ENCODE data around the gene CELF2. TPM values are rescaled to one million over a fixed set of nuclear protein-coding genes. Genes with fewer than 3 reads are reported as not detected.

The CELF2 gene
- total and polyA plus RNA-seq, 2 experiments from 2014 or later, result 14.4 to 26.5 TPM

DNA sequence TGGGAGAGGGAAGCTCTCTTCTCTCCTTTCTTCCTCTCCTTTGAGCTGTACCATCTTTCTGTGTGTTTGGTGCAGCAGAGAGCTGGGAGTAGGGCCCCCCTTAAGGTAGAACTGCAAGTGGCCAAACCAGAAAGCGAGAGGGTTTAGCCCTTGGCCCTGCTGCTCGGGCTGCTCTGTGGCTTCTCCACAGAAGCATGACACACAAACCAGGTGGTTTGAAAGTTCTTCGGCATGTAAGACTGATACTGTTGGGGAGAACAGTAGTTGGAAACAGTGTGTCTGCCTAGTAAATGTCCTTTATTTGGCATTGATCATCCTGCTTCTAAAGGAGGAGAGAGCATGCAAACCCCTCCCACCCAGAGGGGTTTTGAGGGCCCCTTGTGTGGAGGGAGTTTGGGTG, 277.8 kb downstream of the CELF2 start:
- H3K9me3 ChIP-seq (ENCODE audit: low read depth), result no peaks in the 10 kb centered on the region
- in situ Hi-C loops (cut with MboI), result no loop called here
- H3K27me3 ChIP-seq (replicated peaks; ENCODE audit: insufficient read depth), result no peaks in the 10 kb centered on the region
- no peak for DNase-seq
- no peak overlapping the region for H3K4me3 ChIP-seq
- H2AFZ ChIP-seq, result no peak overlapping the region
- H4K20me1 ChIP-seq (ENCODE audit: insufficient read depth), result no peaks in the 10 kb centered on the region
- WGBS, 2 experiments (ENCODE audit: low coverage in 1 of 2, low lambda C conversion rate in 2 of 2, missing lambda C conversion rate in 2 of 2), result 85 to 90% methylated on average over 3 of the region's 3 CpGs
- no peaks in the 10 kb centered on the region for H3K79me2 ChIP-seq (ENCODE audit: insufficient read depth)
- H3K4me1 ChIP-seq (ENCODE audit: insufficient read depth), result no peaks in the 10 kb centered on the region
- H3K4me2 ChIP-seq (ENCODE audit: unreplicated experiment), result no peak overlapping the region
- H3F3A ChIP-seq (ENCODE audit: insufficient read depth), result no peaks in the 10 kb centered on the region
- H3K36me3 ChIP-seq (ENCODE audit: low read depth), result no peaks in the 10 kb centered on the region
- H3K9me2 ChIP-seq (ENCODE audit: insufficient read depth), result no peaks in the 10 kb centered on the region
- H3K9ac ChIP-seq, result no peak overlapping the region
- no peak overlapping the region for H3K27ac ChIP-seq
- no peak for TF ChIP-seq EZH2phosphoT487 (IDR thresholded peaks at IDR 0.05; ENCODE audit: insufficient read depth, low read depth)
- TF ChIP-seq EZH2 (IDR thresholded peaks at IDR 0.05; ENCODE audit: insufficient read depth, poor library complexity, severe bottlenecking), result no peak

GRCh38 chr10:11297136-11297535, 279.5 kb downstream of the CELF2 start:
- no peak for DNase-seq
- Histone ChIP-seq H3K9me3 (ENCODE audit: low read depth) (no peaks in the 10 kb centered on the region), H3K79me2 (ENCODE audit: insufficient read depth) (no peaks in the 10 kb centered on the region), H4K20me1 (ENCODE audit: insufficient read depth) (no peaks in the 10 kb centered on the region), H3F3A (ENCODE audit: insufficient read depth) (no peaks in the 10 kb centered on the region), H3K27me3 (replicated peaks; ENCODE audit: insufficient read depth) (no peaks in the 10 kb centered on the region), H3K27ac (no peak overlapping the region), H3K9me2 (ENCODE audit: insufficient read depth) (no peaks in the 10 kb centered on the region), H3K36me3 (ENCODE audit: low read depth) (no peaks in the 10 kb centered on the region), H2AFZ (no peak overlapping the region), H3K4me1 (ENCODE audit: insufficient read depth) (no peaks in the 10 kb centered on the region), H3K4me2 (ENCODE audit: unreplicated experiment) (no peak overlapping the region), H3K9ac (no peak overlapping the region), H3K4me3 (no peak overlapping the region)
- WGBS, 2 experiments (ENCODE audit: low coverage in 1 of 2, low lambda C conversion rate in 2 of 2, missing lambda C conversion rate in 2 of 2), result 88 to 93% methylated on average over 8 of the region's 8 CpGs
- in situ Hi-C loops (cut with MboI), result no loop called here
- TF ChIP-seq EZH2phosphoT487 (IDR thresholded peaks at IDR 0.05; ENCODE audit: insufficient read depth, low read depth) (no peak), EZH2 (IDR thresholded peaks at IDR 0.05; ENCODE audit: insufficient read depth, poor library complexity, severe bottlenecking) (no peak)

GRCh38 chr10:11298116-11298515, 280.4 kb downstream of the CELF2 start:
- Histone ChIP-seq H3K9me3 (ENCODE audit: low read depth) (no peaks in the 10 kb centered on the region), H4K20me1 (ENCODE audit: insufficient read depth) (no peaks in the 10 kb centered on the region), H3K9me2 (ENCODE audit: insufficient read depth) (no peaks in the 10 kb centered on the region), H3F3A (ENCODE audit: insufficient read depth) (no peaks in the 10 kb centered on the region), H3K27me3 (replicated peaks; ENCODE audit: insufficient read depth) (no peaks in the 10 kb centered on the region), H3K79me2 (ENCODE audit: insufficient read depth) (no peaks in the 10 kb centered on the region), H3K9ac (no peak overlapping the region), H3K4me1 (ENCODE audit: insufficient read depth) (no peaks in the 10 kb centered on the region), H2AFZ (no peak overlapping the region), H3K27ac (no peak overlapping the region), H3K4me2 (ENCODE audit: unreplicated experiment) (no peak overlapping the region), H3K4me3 (no peak overlapping the region), H3K36me3 (ENCODE audit: low read depth) (no peaks in the 10 kb centered on the region)
- in situ Hi-C loops (cut with MboI), result no loop called here
- TF ChIP-seq EZH2phosphoT487 (IDR thresholded peaks at IDR 0.05; ENCODE audit: insufficient read depth, low read depth) (no peak), EZH2 (IDR thresholded peaks at IDR 0.05; ENCODE audit: insufficient read depth, poor library complexity, severe bottlenecking) (no peak)
- WGBS, 2 experiments (ENCODE audit: low coverage in 1 of 2, low lambda C conversion rate in 2 of 2, missing lambda C conversion rate in 2 of 2), result 67 to 81% methylated on average over 4 to 5 of the region's 5 CpGs
- peak; percentile 16 for DNase-seq

- no peaks in the 10 kb centered on the region for H3K9me2 ChIP-seq (ENCODE audit: insufficient read depth)
- no peaks in the 10 kb centered on the region for H3K27me3 ChIP-seq (replicated peaks; ENCODE audit: insufficient read depth)
- no peak overlapping the region for H3K4me3 ChIP-seq
- in situ Hi-C loops (cut with MboI), result no loop called here
- no peak overlapping the region for H3K4me2 ChIP-seq (ENCODE audit: unreplicated experiment)
- no peak overlapping the region for H2AFZ ChIP-seq
- TF ChIP-seq EZH2phosphoT487 (IDR thresholded peaks at IDR 0.05; ENCODE audit: insufficient read depth, low read depth), result no peak
- no peak for DNase-seq
- H3K4me1 ChIP-seq (ENCODE audit: insufficient read depth), result no peaks in the 10 kb centered on the region
- H3K9ac ChIP-seq, result no peak overlapping the region
- no peaks in the 10 kb centered on the region for H4K20me1 ChIP-seq (ENCODE audit: insufficient read depth)
- no peak overlapping the region for H3K27ac ChIP-seq
- H3K79me2 ChIP-seq (ENCODE audit: insufficient read depth), result no peaks in the 10 kb centered on the region
- H3F3A ChIP-seq (ENCODE audit: insufficient read depth), result no peaks in the 10 kb centered on the region
- WGBS, 2 experiments (ENCODE audit: low coverage in 1 of 2, low lambda C conversion rate in 2 of 2, missing lambda C conversion rate in 2 of 2), result 86 to 91% methylated on average over 8 to 11 of the region's 11 CpGs
- H3K36me3 ChIP-seq (ENCODE audit: low read depth), result no peaks in the 10 kb centered on the region
- H3K9me3 ChIP-seq (ENCODE audit: low read depth), result no peaks in the 10 kb centered on the region
These were observed 281.5 kb downstream of the CELF2 start for GRCh38 chr10:11299125-11299524.

- in situ Hi-C loops (cut with MboI), result no loop called here
- DNase-seq, result no peak
- Histone ChIP-seq H3K27me3 (replicated peaks; ENCODE audit: insufficient read depth) (no peaks in the 10 kb centered on the region), H3K79me2 (ENCODE audit: insufficient read depth) (no peaks in the 10 kb centered on the region), H3K4me1 (ENCODE audit: insufficient read depth) (no peaks in the 10 kb centered on the region), H3K4me2 (ENCODE audit: unreplicated experiment) (no peak overlapping the region), H4K20me1 (ENCODE audit: insufficient read depth) (no peaks in the 10 kb centered on the region), H3K4me3 (no peak overlapping the region), H3K36me3 (ENCODE audit: low read depth) (no peaks in the 10 kb centered on the region), H3K9ac (no peak overlapping the region), H2AFZ (no peak overlapping the region), H3F3A (ENCODE audit: insufficient read depth) (no peaks in the 10 kb centered on the region), H3K9me3 (ENCODE audit: low read depth) (no peaks in the 10 kb centered on the region), H3K9me2 (ENCODE audit: insufficient read depth) (no peaks in the 10 kb centered on the region), H3K27ac (no peak overlapping the region)
- TF ChIP-seq EZH2phosphoT487 (IDR thresholded peaks at IDR 0.05; ENCODE audit: insufficient read depth, low read depth), result no peak
- no peak for TF ChIP-seq EZH2 (IDR thresholded peaks at IDR 0.05; ENCODE audit: insufficient read depth, poor library complexity, severe bottlenecking)
- WGBS, 2 experiments (ENCODE audit: low coverage in 1 of 2, low lambda C conversion rate in 2 of 2, missing lambda C conversion rate in 2 of 2), result 51 to 64% methylated on average over 8 of the region's 8 CpGs
These were observed 282.4 kb downstream of the CELF2 start for GRCh38 chr10:11300026-11300425.

Measured in GM23248 (cell line).